ENCODE measurements around the gene CNTNAP2.

DNA sequence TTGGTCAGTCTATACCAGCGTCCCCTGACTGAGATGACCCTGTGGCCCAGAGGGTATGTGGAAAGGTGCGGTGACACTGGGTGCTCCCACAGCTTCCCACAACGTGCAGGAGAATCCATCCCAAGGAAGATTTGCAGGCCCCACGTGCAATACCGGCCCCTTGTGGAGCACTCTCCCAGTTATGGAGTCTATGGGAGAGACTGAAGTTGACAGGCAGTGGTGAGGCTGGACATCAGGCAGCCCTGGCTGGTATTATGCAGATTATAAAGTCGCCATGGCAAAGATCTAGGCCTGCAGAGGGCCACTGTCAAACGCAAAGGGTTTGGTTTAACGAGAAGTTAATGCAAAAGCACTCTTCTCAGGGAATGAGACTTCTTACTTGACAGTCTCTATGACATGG lies 2039.2 kb downstream of the CNTNAP2 start:
- TF ChIP-seq POLR2AphosphoS5 (IDR thresholded peaks at IDR 0.05; ENCODE audit: borderline replicate concordance, low read depth, low read length) (no peak), EZH2 (IDR thresholded peaks at IDR 0.05) (no peak)
